Measurements from ENCODE around the gene GOLT1B.

GOLT1B gene

GRCh38 chr12:21566223-21566906, 64.8 kb downstream of the GOLT1B start:
- no peak for DNase-seq (ENCODE audit: low read depth in 2 of 2)

- DNase-seq (ENCODE audit: low read depth in 2 of 2), result no peak
Measured at GRCh38 chr12:21566907-21567394, 65.4 kb downstream of the GOLT1B start.
